ENCODE measurements around the gene FASTKD2. TPM values are rescaled to one million over a fixed set of nuclear protein-coding genes. Genes with fewer than 3 reads are reported as not detected.

The FASTKD2 gene
- total RNA-seq: 10 to 100 TPM; 24.9 to 25.7 TPM
- polyA plus RNA-seq (2013, experiment 1 of 2): 19.9 TPM
- 22.7 TPM for polyA plus RNA-seq (2013, experiment 2 of 2)
- 51.0 to 198 (median 83.6) reads per million in 172 experiments for total RNA-seq

- ChIA-PET CTCF (interaction anchor here (0.9 to 1.1 kb wide), 3 partner anchors 35 to 860 kb away, joined by 3 to 4 read pairs (median 3); partner anchors contain the start of genes INO80D and METTL21A), POLR2A (interaction anchor here (0.6 to 1.8 kb wide), 17 partner anchors 17 to 1260 kb away, joined by 3 to 20 read pairs (median 4); partner anchors contain the start of genes CCNYL1, CREB1, EEF1B2 and KLF7)
- Mint-ChIP-seq H3K9me3 (no peaks in the 10 kb centered on the region), H3K36me3 (ENCODE audit: low read depth) (peaks cover 41% of the 10 kb centered on the region), H3K27ac (peak within 1 kb of the TSS; percentile 97), H3K27me3 (peaks cover 5% of the 10 kb centered on the region), H3K4me1 (ENCODE audit: low read depth) (peaks cover 46% of the 10 kb centered on the region), H3K4me3 (peak within 1 kb of the TSS; percentile 96)
- Histone ChIP-seq H3K36me3 (ENCODE audit: insufficient read depth, low read length) (peaks cover 22% of the 10 kb centered on the region), H3K27ac (ENCODE audit: low read depth in 1 of 2, low read length in 2 of 2) (peak within 1 kb of the TSS; percentile 80 to 85), H3K4me3 (ENCODE audit: low read length) (peak within 1 kb of the TSS; percentile 71), H3K27me3 (ENCODE audit: control insufficient read depth in 1 of 2, insufficient read depth in 2 of 2, low read length in 2 of 2) (peaks cover 0 to 13% of the 10 kb centered on the region in 2 experiments), H3K9me3 (ENCODE audit: control insufficient read depth in 1 of 2, insufficient read depth in 1 of 2, low read length in 2 of 2) (no peaks in the 10 kb centered on the region), H3K4me1 (ENCODE audit: insufficient read depth, low read length) (peaks cover 16% of the 10 kb centered on the region)
- DNase-seq (peak; percentile 63 to 94 (median 74)), ATAC-seq (ENCODE audit: poor library complexity) (peak; percentile 89)
- intact Hi-C loops (cut with DNase I, micrococcal nuclease): loop anchor here (2.0 to 10.0 kb wide), 8 partner anchors 15 to 1492 kb away; partner anchors contain the start of genes IDH1 (in 1 of the 2), INO80D (in 1 of the 2), METTL21A (in 1 of the 2) and ZDBF2 (in 1 of the 2)
- TF ChIP-seq, protein P1, sequence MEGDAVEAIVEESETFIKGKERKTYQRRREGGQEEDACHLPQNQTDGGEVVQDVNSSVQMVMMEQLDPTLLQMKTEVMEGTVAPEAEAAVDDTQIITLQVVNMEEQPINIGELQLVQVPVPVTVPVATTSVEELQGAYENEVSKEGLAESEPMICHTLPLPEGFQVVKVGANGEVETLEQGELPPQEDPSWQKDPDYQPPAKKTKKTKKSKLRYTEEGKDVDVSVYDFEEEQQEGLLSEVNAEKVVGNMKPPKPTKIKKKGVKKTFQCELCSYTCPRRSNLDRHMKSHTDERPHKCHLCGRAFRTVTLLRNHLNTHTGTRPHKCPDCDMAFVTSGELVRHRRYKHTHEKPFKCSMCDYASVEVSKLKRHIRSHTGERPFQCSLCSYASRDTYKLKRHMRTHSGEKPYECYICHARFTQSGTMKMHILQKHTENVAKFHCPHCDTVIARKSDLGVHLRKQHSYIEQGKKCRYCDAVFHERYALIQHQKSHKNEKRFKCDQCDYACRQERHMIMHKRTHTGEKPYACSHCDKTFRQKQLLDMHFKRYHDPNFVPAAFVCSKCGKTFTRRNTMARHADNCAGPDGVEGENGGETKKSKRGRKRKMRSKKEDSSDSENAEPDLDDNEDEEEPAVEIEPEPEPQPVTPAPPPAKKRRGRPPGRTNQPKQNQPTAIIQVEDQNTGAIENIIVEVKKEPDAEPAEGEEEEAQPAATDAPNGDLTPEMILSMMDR (IDR thresholded peaks at IDR 0.05): no peak
Measured at GRCh38 chr2:206765242-206766056, at the start of gene FASTKD2, which contains the start of gene MDH1B. Gene FASTKD2 (plus strand): TSS chr2:206765606. CDS start chr2:206766694, 1,088 bp downstream. Gene MDH1B (minus strand): TSS chr2:206765328. CDS start chr2:206765271, 57 bp downstream.

GRCh38 chr2:206716623-206717022 lies 48.8 kb upstream of the FASTKD2 start:
- no peak overlapping the region for H3K4me3 ChIP-seq (ENCODE audit: low read length)
- H3K9me3 ChIP-seq (ENCODE audit: control insufficient read depth in 1 of 2, insufficient read depth in 1 of 2, low read length in 2 of 2): no peaks in the 10 kb centered on the region
- ATAC-seq (ENCODE audit: poor library complexity) (no peak), DNase-seq (no peak)
- Mint-ChIP-seq H3K4me3 (no peak overlapping the region), H3K4me1 (ENCODE audit: low read depth) (no peaks in the 10 kb centered on the region), H3K36me3 (ENCODE audit: low read depth) (no peaks in the 10 kb centered on the region), H3K27ac (no peak overlapping the region), H3K9me3 (no peaks in the 10 kb centered on the region), H3K27me3 (peaks cover 37% of the 10 kb centered on the region)
- POLR2A ChIA-PET: no interaction called here
- no peaks in the 10 kb centered on the region for H3K4me1 ChIP-seq (ENCODE audit: insufficient read depth, low read length)
- H3K36me3 ChIP-seq (ENCODE audit: insufficient read depth, low read length): no peaks in the 10 kb centered on the region
- no peak overlapping the region for H3K27ac ChIP-seq (ENCODE audit: low read depth in 1 of 2, low read length in 2 of 2)
- H3K27me3 ChIP-seq (ENCODE audit: control insufficient read depth in 1 of 2, insufficient read depth in 2 of 2, low read length in 2 of 2): peaks cover 4 to 5% of the 10 kb centered on the region in 2 experiments
- intact Hi-C loops (cut with DNase I, micrococcal nuclease): no loop called here
- CTCF ChIA-PET: no interaction called here
- TF ChIP-seq, protein P1 (IDR thresholded peaks at IDR 0.05): no peak

DNA sequence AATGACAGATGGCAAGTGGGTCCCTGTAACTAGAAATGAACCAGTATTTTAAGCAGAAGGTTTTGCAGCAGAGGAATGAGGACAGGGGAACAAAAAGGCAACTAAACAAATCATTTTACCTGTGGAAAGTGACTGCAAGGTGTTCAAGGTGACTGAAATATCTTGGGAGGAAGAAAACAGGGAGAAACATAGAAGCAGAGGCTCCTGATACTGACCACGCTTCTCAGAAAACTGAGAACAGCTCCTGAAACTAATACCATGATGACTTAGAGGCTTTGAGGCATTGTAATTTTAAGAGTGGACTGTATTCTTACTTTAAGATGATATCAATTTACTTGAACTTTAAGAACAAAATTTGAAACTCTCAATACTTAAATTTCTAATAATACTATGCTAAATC lies 47.1 kb upstream of the FASTKD2 start, which contains the start of gene DYTN:
Gene DYTN, minus strand, starts transcription at position 101 of the 400 bp plus-strand sequence. CDS start 117 bp downstream, outside the sequence.
- Mint-ChIP-seq H3K27me3 (peaks cover 37% of the 10 kb centered on the region), H3K9me3 (peaks cover 3% of the 10 kb centered on the region), H3K36me3 (ENCODE audit: low read depth) (no peaks in the 10 kb centered on the region), H3K4me1 (ENCODE audit: low read depth) (no peaks in the 10 kb centered on the region), H3K4me3 (no peak within 1 kb of the TSS), H3K27ac (no peak within 1 kb of the TSS)
- intact Hi-C loops (cut with DNase I, micrococcal nuclease): no loop called here
- ATAC-seq (ENCODE audit: poor library complexity): no peak
- TF ChIP-seq, protein P1 (IDR thresholded peaks at IDR 0.05): no peak
- no peak within 1 kb of the TSS for H3K27ac ChIP-seq (ENCODE audit: low read depth in 1 of 2, low read length in 2 of 2)
- H3K4me1 ChIP-seq (ENCODE audit: insufficient read depth, low read length): no peaks in the 10 kb centered on the region
- ChIA-PET POLR2A (no interaction called here), CTCF (no interaction called here)
- H3K36me3 ChIP-seq (ENCODE audit: insufficient read depth, low read length): no peaks in the 10 kb centered on the region
- H3K27me3 ChIP-seq (ENCODE audit: control insufficient read depth in 1 of 2, insufficient read depth in 2 of 2, low read length in 2 of 2): peaks cover 4 to 5% of the 10 kb centered on the region in 2 experiments
- no peak for DNase-seq
- no peak within 1 kb of the TSS for H3K4me3 ChIP-seq (ENCODE audit: low read length)
- no peaks in the 10 kb centered on the region for H3K9me3 ChIP-seq (ENCODE audit: control insufficient read depth in 1 of 2, insufficient read depth in 1 of 2, low read length in 2 of 2)

Data from CD4-positive, alpha-beta T cell (primary cell).